GM23248 (cell line): ENCODE measurements around the gene CAPN13. TPM values are rescaled to one million over a fixed set of nuclear protein-coding genes. Genes with fewer than 3 reads are reported as not detected.

Experiments
- DNase-seq: peaks from one replicate; pipeline ENCODE4 v3.0.0-alpha.2; 2015
- H2AFZ ChIP-seq: fragments of 200-600 bp; sonication (generic); 2 replicates; pipeline ENCODE4 v1.6.1; 2016; ENCODE audit warnings: antibody characterized with exemption
- H3F3A ChIP-seq: fragments of 200-600 bp; sonication (generic); 2 replicates; pipeline ENCODE4 v1.6.1; 2016; ENCODE audit warnings: mild to moderate bottlenecking, antibody characterized with exemption, mixed run types; ENCODE audit not compliant: insufficient read depth
- H3K27ac ChIP-seq: fragments of 200-600 bp; sonication (generic); 2 replicates; pipeline ENCODE4 v1.5.1; 2016; ENCODE audit warnings: mild to moderate bottlenecking
- H3K27me3 ChIP-seq: fragments of 200-600 bp; sonication (generic); replicated peaks from 2 replicates; pipeline ENCODE4 v1.6.1; 2016; ENCODE audit warnings: mild to moderate bottlenecking; ENCODE audit not compliant: insufficient read depth
- H3K36me3 ChIP-seq: fragments of 200-600 bp; sonication (generic); 2 replicates; pipeline ENCODE4 v1.6.1; 2016; ENCODE audit warnings: low read depth, mild to moderate bottlenecking
- H3K4me1 ChIP-seq: fragments of 200-600 bp; sonication (generic); 2 replicates; pipeline ENCODE4 v1.6.1; 2016; ENCODE audit warnings: mild to moderate bottlenecking; ENCODE audit not compliant: insufficient read depth
- H3K4me2 ChIP-seq: fragments of 200-600 bp; sonication (generic); one replicate; pipeline ENCODE4 v1.6.1; 2016; ENCODE audit warnings: mild to moderate bottlenecking; ENCODE audit not compliant: unreplicated experiment
- H3K4me3 ChIP-seq: fragments of 200-600 bp; sonication (generic); 2 replicates; pipeline ENCODE4 v1.5.1; 2016; ENCODE audit warnings: mild to moderate bottlenecking
- H3K79me2 ChIP-seq: fragments of 200-600 bp; sonication (generic); 2 replicates; pipeline ENCODE4 v1.6.1; 2016; ENCODE audit warnings: mild to moderate bottlenecking; ENCODE audit not compliant: insufficient read depth
- H3K9ac ChIP-seq: fragments of 200-600 bp; sonication (generic); 2 replicates; pipeline ENCODE4 v1.6.1; 2016; ENCODE audit warnings: mild to moderate bottlenecking
- H3K9me2 ChIP-seq: fragments of 200-600 bp; sonication (generic); 2 replicates; pipeline ENCODE4 v1.6.1; 2016; ENCODE audit warnings: mixed run types, mild to moderate bottlenecking, moderate library complexity; ENCODE audit not compliant: insufficient read depth
- H3K9me3 ChIP-seq: fragments of 200-600 bp; sonication (generic); one replicate; pipeline ENCODE4 v1.6.1; 2017; ENCODE audit warnings: low read depth
- H4K20me1 ChIP-seq: fragments of 200-600 bp; sonication (generic); 2 replicates; pipeline ENCODE4 v1.6.0; 2016; ENCODE audit not compliant: insufficient read depth
- EZH2 ChIP-seq: fragments of 200-600 bp; sonication (generic); IDR thresholded peaks from 2 replicates; pipeline ENCODE4 v1.6.1; 2018; ENCODE audit warnings: antibody characterized with exemption, mild to moderate bottlenecking; ENCODE audit not compliant: insufficient read depth, poor library complexity, severe bottlenecking
- EZH2phosphoT487 ChIP-seq: fragments of 200-600 bp; sonication (generic); IDR thresholded peaks from 2 replicates; pipeline ENCODE4 v1.6.1; 2018; ENCODE audit warnings: antibody characterized with exemption, moderate library complexity, mild to moderate bottlenecking, low read depth; ENCODE audit not compliant: insufficient read depth
- WGBS, 2 experiments: methylation state at CpG; one replicate each; pipeline ENCODE4 v1.1.6; 2015 to 2017; ENCODE audit warnings: low lambda C conversion rate in 2 of 2, low coverage in 1 of 2; ENCODE audit errors: missing lambda C conversion rate in 2 of 2; 5-methylcytosine and 5-hydroxymethylcytosine counted together
- in situ Hi-C: fragments of 300-500 bp; cut with MboI; formaldehyde crosslinking; loops from 2 replicates; pipeline ENCODE4 v1.15.0; 2020
- polyA plus RNA-seq: library from polyadenylated mRNA; unstranded; fragments of >200 nt; fragmentation: Nextera tagmentation; extraction: Ambion mirVana; gene quantifications from 2 replicates; pipeline ENCODE4 v1.2.1, GENCODE V29; 2016
- total RNA-seq: library from RNA; depleted of rRNA; stranded (reverse); fragments of >200 nt; shearing (Covaris generic); gene quantifications from 2 replicates; pipeline ENCODE4 v1.2.3, GENCODE V29; 2014

The CAPN13 gene
- total and polyA plus RNA-seq, 2 experiments from 2014 or later: not detected

DNA sequence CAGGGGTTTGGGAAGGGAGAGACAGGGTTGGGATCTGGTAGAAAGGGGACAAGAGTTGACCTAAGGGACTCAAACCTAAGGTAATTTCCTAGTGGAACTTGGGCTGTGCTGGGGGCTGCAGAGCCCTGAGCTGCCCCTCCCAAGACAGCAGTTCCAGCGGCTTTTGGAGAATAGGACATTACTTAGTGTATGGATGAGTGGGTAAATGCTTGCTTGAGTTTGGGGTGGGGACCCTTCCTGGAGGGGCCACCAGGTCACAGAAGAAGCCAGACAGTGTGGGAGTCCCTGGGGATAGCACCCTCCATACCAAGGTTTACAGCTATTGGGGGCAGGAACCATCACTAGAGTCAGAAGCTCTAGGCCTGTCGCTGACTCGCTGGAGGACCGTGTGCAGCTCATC lies 111.5 kb downstream of the CAPN13 start:
- H3K4me2 ChIP-seq: no peak overlapping the region
- no peak overlapping the region for H3K4me3 ChIP-seq
- WGBS, 2 experiments: 77 to 80% methylated on average over 4 of the region's 4 CpGs
- H2AFZ ChIP-seq: no peak overlapping the region
- H3K9me2 ChIP-seq: no peaks in the 10 kb centered on the region
- no peaks in the 10 kb centered on the region for H3F3A ChIP-seq
- no peaks in the 10 kb centered on the region for H4K20me1 ChIP-seq
- H3K27me3 ChIP-seq: no peaks in the 10 kb centered on the region
- no peak overlapping the region for H3K27ac ChIP-seq
- no peaks in the 10 kb centered on the region for H3K36me3 ChIP-seq
- H3K79me2 ChIP-seq: no peaks in the 10 kb centered on the region
- no peak overlapping the region for H3K9ac ChIP-seq
- no peaks in the 10 kb centered on the region for H3K9me3 ChIP-seq
- H3K4me1 ChIP-seq: peaks cover 19% of the 10 kb centered on the region; the same call in 1 of the 2 replicates
- in situ Hi-C loops: no loop called here
- no peak for TF ChIP-seq EZH2
- TF ChIP-seq EZH2phosphoT487: no peak
- no peak for DNase-seq

DNA sequence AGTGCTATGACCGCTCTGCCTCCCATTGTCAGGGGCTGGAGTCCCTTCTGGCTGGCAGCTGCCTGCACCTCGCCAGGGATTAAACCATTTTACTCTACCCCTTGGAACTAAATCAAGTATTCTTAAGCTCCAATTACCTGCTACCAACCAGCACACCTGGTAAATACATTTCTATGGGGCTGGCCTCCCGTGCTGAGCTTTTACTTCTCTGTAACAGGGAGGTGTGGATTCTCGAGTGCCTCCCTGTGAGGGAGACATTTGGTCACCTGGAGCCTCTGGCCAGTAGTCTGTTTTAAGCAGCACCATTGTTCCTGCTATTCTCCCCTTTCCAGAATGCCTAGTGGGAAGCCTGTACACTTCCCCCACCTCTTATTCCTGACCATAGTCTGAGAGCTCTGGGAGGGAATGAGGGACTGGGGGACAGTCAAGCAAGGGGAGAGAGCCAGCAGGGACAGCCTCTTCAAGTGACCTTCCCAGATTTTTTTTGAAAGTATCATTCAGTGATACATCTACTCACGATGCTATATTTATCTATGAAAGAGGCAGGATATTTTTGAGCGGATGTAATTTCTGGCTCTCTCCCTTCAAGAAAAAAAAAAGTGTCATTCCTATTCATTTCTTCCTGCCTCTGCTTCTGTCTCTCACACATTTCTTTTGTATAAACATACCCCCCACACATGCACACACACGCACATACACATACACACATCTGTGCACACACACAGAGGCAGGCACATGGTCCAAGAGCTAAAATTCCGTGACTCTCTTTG lies 112.8 kb downstream of the CAPN13 start:
- Histone ChIP-seq H3K27me3 (no peaks in the 10 kb centered on the region), H3K36me3 (no peaks in the 10 kb centered on the region), H2AFZ (peak overlapping the region; percentile 35; the same call in 1 of the 2 replicates), H4K20me1 (no peaks in the 10 kb centered on the region), H3K9me3 (no peaks in the 10 kb centered on the region), H3K9me2 (no peaks in the 10 kb centered on the region), H3K79me2 (no peaks in the 10 kb centered on the region), H3K27ac (no peak overlapping the region), H3F3A (no peaks in the 10 kb centered on the region), H3K4me1 (peaks cover 19% of the 10 kb centered on the region; the same call in 1 of the 2 replicates), H3K4me3 (no peak overlapping the region), H3K4me2 (peak overlapping the region; percentile 25), H3K9ac (no peak overlapping the region)
- in situ Hi-C loops: no loop called here
- DNase-seq: peak; percentile 55
- 51 to 56% methylated on average over 8 of the region's 8 CpGs for WGBS, 2 experiments
- TF ChIP-seq EZH2phosphoT487: no peak
- no peak for TF ChIP-seq EZH2

DNA sequence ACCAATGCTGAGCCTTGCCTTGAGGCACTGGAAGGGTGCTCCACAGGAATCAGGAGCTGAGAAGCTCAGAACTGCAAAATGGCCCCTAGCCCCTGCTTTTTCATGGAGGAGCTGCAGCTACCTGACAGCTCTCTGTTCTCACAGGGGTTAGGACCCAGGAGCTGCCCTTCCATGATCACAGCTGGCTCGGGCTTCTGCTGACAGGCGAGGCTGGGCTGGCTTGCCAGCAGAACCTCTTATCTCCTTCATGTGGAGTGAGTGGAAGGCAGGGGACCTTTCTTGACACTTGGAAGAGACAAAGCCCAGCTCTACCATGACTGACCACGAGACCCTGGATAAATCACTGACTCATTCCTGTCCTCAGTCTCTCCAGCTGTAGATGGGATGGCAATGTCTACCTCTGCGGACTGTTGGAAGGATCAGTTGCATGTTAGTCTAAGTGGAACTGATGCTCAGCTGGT lies 113.4 kb downstream of the CAPN13 start:
- no peak for DNase-seq
- no peak overlapping the region for H3K27ac ChIP-seq
- 87 to 96% methylated on average over 4 of the region's 4 CpGs for WGBS, 2 experiments
- H3F3A ChIP-seq: no peaks in the 10 kb centered on the region
- no peak overlapping the region for H3K4me2 ChIP-seq
- no peaks in the 10 kb centered on the region for H3K9me3 ChIP-seq
- no peak overlapping the region for H2AFZ ChIP-seq
- H3K27me3 ChIP-seq: no peaks in the 10 kb centered on the region
- TF ChIP-seq EZH2phosphoT487: no peak
- no peaks in the 10 kb centered on the region for H3K36me3 ChIP-seq
- in situ Hi-C loops: no loop called here
- no peaks in the 10 kb centered on the region for H3K79me2 ChIP-seq
- H3K9me2 ChIP-seq: no peaks in the 10 kb centered on the region
- no peak overlapping the region for H3K9ac ChIP-seq
- H4K20me1 ChIP-seq: no peaks in the 10 kb centered on the region
- H3K4me3 ChIP-seq: no peak overlapping the region
- H3K4me1 ChIP-seq: peaks cover 19% of the 10 kb centered on the region; the same call in 1 of the 2 replicates

DNA sequence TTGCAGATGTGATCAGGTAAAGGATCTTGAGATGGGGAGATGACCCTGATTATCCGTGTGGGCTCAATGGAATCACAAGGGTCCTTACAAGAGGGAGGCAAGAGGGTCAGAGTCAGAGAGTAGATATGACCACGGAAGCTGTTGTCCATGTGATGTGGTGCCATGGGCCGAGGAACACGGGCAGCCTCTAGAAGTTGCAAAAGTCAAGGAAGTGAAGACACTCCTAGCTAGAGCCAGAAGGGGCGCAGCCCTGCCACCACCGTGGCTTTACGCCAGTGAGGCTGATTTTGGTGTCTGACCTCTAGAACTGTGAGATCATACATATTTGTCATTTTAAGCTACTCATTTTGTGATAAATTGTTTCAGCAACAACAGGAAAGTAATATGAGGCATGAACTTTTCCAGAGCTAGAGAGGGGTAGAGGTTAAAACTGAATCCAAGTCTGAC lies 114.4 kb downstream of the CAPN13 start:
- 85 to 90% methylated on average over 7 of the region's 7 CpGs for WGBS, 2 experiments
- H3K9ac ChIP-seq: no peak overlapping the region
- H3K27me3 ChIP-seq: no peaks in the 10 kb centered on the region
- no peaks in the 10 kb centered on the region for H3K9me2 ChIP-seq
- no peak overlapping the region for H3K4me2 ChIP-seq
- in situ Hi-C loops: no loop called here
- H2AFZ ChIP-seq: no peak overlapping the region
- no peaks in the 10 kb centered on the region for H3K9me3 ChIP-seq
- H3K4me3 ChIP-seq: no peak overlapping the region
- H3K36me3 ChIP-seq: no peaks in the 10 kb centered on the region
- DNase-seq: peak; percentile 18
- peaks cover 19% of the 10 kb centered on the region; the same call in 1 of the 2 replicates for H3K4me1 ChIP-seq
- H3K27ac ChIP-seq: no peak overlapping the region
- TF ChIP-seq EZH2 (no peak), EZH2phosphoT487 (no peak)
- no peaks in the 10 kb centered on the region for H3F3A ChIP-seq
- H3K79me2 ChIP-seq: no peaks in the 10 kb centered on the region
- no peaks in the 10 kb centered on the region for H4K20me1 ChIP-seq
